Stimulated activated CD8-positive, alpha-beta memory T cell treated with anti-CD3 and anti-CD28 coated beads, Interleukin-7, amount 100 ng/mL, for 48 hours (primary cell): Measurements from ENCODE around the gene L1CAM.

ENCODE experiments used
- DNase-seq, 2 donors: peaks; one replicate each; pipeline ENCODE4 v3.0.0-alpha.2; 2020; ENCODE audit warnings: low read depth in 1 of 2; ENCODE audit errors: extremely low read depth in 1 of 2

Gene L1CAM

GRCh38 chrX:153905481-153906095 lies 19.6 kb upstream of the L1CAM start:
- no peak for DNase-seq

- no peak for DNase-seq
These were observed 18.3 kb upstream of the L1CAM start, which contains the start of gene AVPR2 for GRCh38 chrX:153903991-153904957. TSS of gene AVPR2 (plus strand) at chrX:153904673. CDS start at chrX:153905146, 473 bp downstream.

- DNase-seq, result no peak
These were observed 17.4 kb upstream of the L1CAM start for GRCh38 chrX:153903238-153903980.

GRCh38 chrX:153902385-153902784 lies 16.4 kb upstream of the L1CAM start:
- DNase-seq, result no peak

GRCh38 chrX:153901753-153902140 lies 15.8 kb upstream of the L1CAM start:
- DNase-seq, result no peak

GRCh38 chrX:153900831-153901752 lies 15.1 kb upstream of the L1CAM start:
- DNase-seq, result no peak

- no peak for DNase-seq
These were observed 11.9 kb upstream of the L1CAM start for GRCh38 chrX:153897899-153898298.

GRCh38 chrX:153889123-153889522 lies 3.1 kb upstream of the L1CAM start:
- DNase-seq, result no peak

GRCh38 chrX:153888344-153888743 lies 2.4 kb upstream of the L1CAM start:
- DNase-seq, result no peak

- DNase-seq, result no peak
These were observed 1.4 kb upstream of the L1CAM start for GRCh38 chrX:153887385-153887784.

- DNase-seq, result no peak
These were observed 942 bp upstream of the L1CAM start for GRCh38 chrX:153886915-153887314.

- DNase-seq, result no peak
These were observed 675 bp downstream of the L1CAM start for GRCh38 chrX:153885208-153885787.

- DNase-seq, result no peak
These were observed 1.4 kb downstream of the L1CAM start for GRCh38 chrX:153884590-153884989.

- DNase-seq, result no peak
These were observed 1.8 kb downstream of the L1CAM start for GRCh38 chrX:153884136-153884535.

- DNase-seq, result no peak
These were observed 2.7 kb downstream of the L1CAM start for GRCh38 chrX:153883163-153883843.

- DNase-seq, result no peak
These were observed 3.4 kb downstream of the L1CAM start for GRCh38 chrX:153882557-153882956.

GRCh38 chrX:153882086-153882498 lies 3.9 kb downstream of the L1CAM start:
- DNase-seq, result no peak

- no peak for DNase-seq
These were observed 4.7 kb downstream of the L1CAM start for GRCh38 chrX:153881281-153881680.

- DNase-seq, result no peak
These were observed 5.5 kb downstream of the L1CAM start for GRCh38 chrX:153880440-153880815.
